Measurements from ENCODE around the gene RBFOX2. TPM values are rescaled to one million over a fixed set of nuclear protein-coding genes. Genes with fewer than 3 reads are reported as not detected.

RBFOX2 gene
- total RNA-seq, 1 experiment from 2014 or later: 144 TPM

GRCh38 chr22:35952576-35952975, 76.0 kb downstream of the RBFOX2 start:
- Histone ChIP-seq H3K36me3 (peaks cover 9% of the 10 kb centered on the region; the same call in 1 of the 2 replicates), H3K4me1 (replicated peaks) (peaks cover 12% of the 10 kb centered on the region), H3K4me3 (no peak overlapping the region), H3K27me3 (replicated peaks) (no peaks in the 10 kb centered on the region), H3K27ac (no peak overlapping the region), H3K9me3 (replicated peaks) (no peaks in the 10 kb centered on the region; the same call in 1 of the 2 replicates)
- no peak for DNase-seq (ENCODE audit: low read depth in 1 of 2, low spot score in 2 of 2)

GRCh38 chr22:35950262-35950661, 78.4 kb downstream of the RBFOX2 start:
- Histone ChIP-seq H3K4me3 (no peak overlapping the region), H3K27ac (no peak overlapping the region), H3K9me3 (replicated peaks) (no peaks in the 10 kb centered on the region; the same call in 1 of the 2 replicates), H3K36me3 (peaks cover 9% of the 10 kb centered on the region; the same call in 1 of the 2 replicates), H3K4me1 (replicated peaks) (peaks cover 12% of the 10 kb centered on the region), H3K27me3 (replicated peaks) (no peaks in the 10 kb centered on the region)
- no peak for DNase-seq (ENCODE audit: low read depth in 1 of 2, low spot score in 2 of 2)

GRCh38 chr22:35949243-35949642, 79.4 kb downstream of the RBFOX2 start:
- no peak for DNase-seq (ENCODE audit: low read depth in 1 of 2, low spot score in 2 of 2)
- no peaks in the 10 kb centered on the region; the same call in 1 of the 2 replicates for H3K9me3 ChIP-seq (replicated peaks)
- no peak overlapping the region for H3K4me3 ChIP-seq
- H3K4me1 ChIP-seq (replicated peaks): peaks cover 3% of the 10 kb centered on the region
- H3K27ac ChIP-seq: no peak overlapping the region
- H3K36me3 ChIP-seq: peaks cover 9% of the 10 kb centered on the region; the same call in 1 of the 2 replicates
- no peaks in the 10 kb centered on the region for H3K27me3 ChIP-seq (replicated peaks)

- DNase-seq (ENCODE audit: low read depth in 1 of 2, low spot score in 2 of 2): no peak
- H3K27ac ChIP-seq: no peak overlapping the region
Measured at GRCh38 chr22:35947794-35948425, 80.7 kb downstream of the RBFOX2 start.

GRCh38 chr22:35944458-35944857, 84.2 kb downstream of the RBFOX2 start:
- no peaks in the 10 kb centered on the region for H3K27me3 ChIP-seq (replicated peaks)
- H3K4me1 ChIP-seq (replicated peaks): peaks cover 5% of the 10 kb centered on the region
- H3K9me3 ChIP-seq (replicated peaks): no peaks in the 10 kb centered on the region; the same call in 1 of the 2 replicates
- H3K27ac ChIP-seq: no peak overlapping the region
- no peak overlapping the region for H3K4me3 ChIP-seq
- DNase-seq (ENCODE audit: low read depth in 1 of 2, low spot score in 2 of 2): no peak
- 0 out of 2 replicates have a peak, but pooled peaks cover 5% of the 10 kb centered on the region for H3K36me3 ChIP-seq

More at GRCh38 chr22:35947794-35948425, 80.7 kb downstream of the RBFOX2 start:
- Histone ChIP-seq H3K36me3 (peaks cover 9% of the 10 kb centered on the region; the same call in 1 of the 2 replicates), H3K27me3 (replicated peaks) (no peaks in the 10 kb centered on the region), H3K4me3 (no peak overlapping the region), H3K9me3 (replicated peaks) (no peaks in the 10 kb centered on the region; the same call in 1 of the 2 replicates), H3K4me1 (replicated peaks) (no peaks in the 10 kb centered on the region)

- Histone ChIP-seq H3K27me3 (replicated peaks) (no peaks in the 10 kb centered on the region), H3K27ac (no peak overlapping the region), H3K36me3 (0 out of 2 replicates have a peak, but pooled peaks cover 4% of the 10 kb centered on the region), H3K4me3 (no peak overlapping the region), H3K9me3 (replicated peaks) (no peaks in the 10 kb centered on the region), H3K4me1 (replicated peaks) (peaks cover 5% of the 10 kb centered on the region)
- DNase-seq (ENCODE audit: low read depth in 1 of 2, low spot score in 2 of 2): no peak
Measured at GRCh38 chr22:35940166-35940565, 88.5 kb downstream of the RBFOX2 start.

- H3K27ac ChIP-seq: no peak overlapping the region
Measured at GRCh38 chr22:35938226-35938625, 90.4 kb downstream of the RBFOX2 start.

GRCh38 chr22:35930933-35931332, 97.7 kb downstream of the RBFOX2 start:
- H3K4me3 ChIP-seq: no peak overlapping the region
- peak in 1 of 2 experiments; percentile 58 for DNase-seq (ENCODE audit: low read depth in 1 of 2, low spot score in 2 of 2)
- H3K27me3 ChIP-seq (replicated peaks): no peaks in the 10 kb centered on the region
- no peak overlapping the region for H3K27ac ChIP-seq
- H3K4me1 ChIP-seq (replicated peaks): no peaks in the 10 kb centered on the region
- 0 out of 2 replicates have a peak, but pooled peaks cover 4% of the 10 kb centered on the region for H3K36me3 ChIP-seq
- H3K9me3 ChIP-seq (replicated peaks): no peaks in the 10 kb centered on the region

More at GRCh38 chr22:35938226-35938625, 90.4 kb downstream of the RBFOX2 start:
- no peak for DNase-seq (ENCODE audit: low read depth in 1 of 2, low spot score in 2 of 2)
- H3K4me1 ChIP-seq (replicated peaks): peaks cover 5% of the 10 kb centered on the region
- no peaks in the 10 kb centered on the region for H3K27me3 ChIP-seq (replicated peaks)
- 0 out of 2 replicates have a peak, but pooled peaks cover 4% of the 10 kb centered on the region for H3K36me3 ChIP-seq
- H3K4me3 ChIP-seq: no peak overlapping the region
- H3K9me3 ChIP-seq (replicated peaks): no peaks in the 10 kb centered on the region

GRCh38 chr22:35928285-35928798, 100.3 kb downstream of the RBFOX2 start:
- Histone ChIP-seq H3K27ac (no peak overlapping the region), H3K4me3 (no peak overlapping the region), H3K36me3 (0 out of 2 replicates have a peak, but pooled peaks cover 4% of the 10 kb centered on the region), H3K27me3 (replicated peaks) (no peaks in the 10 kb centered on the region), H3K9me3 (replicated peaks) (no peaks in the 10 kb centered on the region), H3K4me1 (replicated peaks) (no peaks in the 10 kb centered on the region)
- no peak for DNase-seq (ENCODE audit: low read depth in 1 of 2, low spot score in 2 of 2)

GRCh38 chr22:35923026-35923425, 105.6 kb downstream of the RBFOX2 start:
- Histone ChIP-seq H3K27ac (no peak overlapping the region), H3K9me3 (replicated peaks) (no peaks in the 10 kb centered on the region), H3K27me3 (replicated peaks) (no peaks in the 10 kb centered on the region), H3K36me3 (no peaks in the 10 kb centered on the region), H3K4me3 (no peak overlapping the region), H3K4me1 (replicated peaks) (peaks cover 15% of the 10 kb centered on the region)
- no peak for DNase-seq (ENCODE audit: low read depth in 1 of 2, low spot score in 2 of 2)

GRCh38 chr22:35921777-35922176, 106.8 kb downstream of the RBFOX2 start:
- no peaks in the 10 kb centered on the region for H3K27me3 ChIP-seq (replicated peaks)
- peaks cover 15% of the 10 kb centered on the region for H3K4me1 ChIP-seq (replicated peaks)
- H3K9me3 ChIP-seq (replicated peaks): no peaks in the 10 kb centered on the region
- no peak overlapping the region for H3K4me3 ChIP-seq
- no peaks in the 10 kb centered on the region for H3K36me3 ChIP-seq
- peak overlapping the region; percentile 54 for H3K27ac ChIP-seq
- DNase-seq (ENCODE audit: low read depth in 1 of 2, low spot score in 2 of 2): peak; percentile 83 to 84

- no peak for DNase-seq (ENCODE audit: low read depth in 1 of 2, low spot score in 2 of 2)
- Histone ChIP-seq H3K27ac (no peak overlapping the region), H3K36me3 (no peaks in the 10 kb centered on the region), H3K27me3 (replicated peaks) (no peaks in the 10 kb centered on the region), H3K4me3 (no peak overlapping the region), H3K4me1 (replicated peaks) (peaks cover 18% of the 10 kb centered on the region), H3K9me3 (replicated peaks) (no peaks in the 10 kb centered on the region)
Measured at GRCh38 chr22:35921044-35921443, 107.6 kb downstream of the RBFOX2 start.

GRCh38 chr22:35919002-35919542, 109.6 kb downstream of the RBFOX2 start:
- Histone ChIP-seq H3K27ac (no peak overlapping the region), H3K27me3 (replicated peaks) (no peaks in the 10 kb centered on the region), H3K4me3 (no peak overlapping the region), H3K9me3 (replicated peaks) (no peaks in the 10 kb centered on the region), H3K36me3 (no peaks in the 10 kb centered on the region), H3K4me1 (replicated peaks) (peaks cover 35% of the 10 kb centered on the region)
- DNase-seq (ENCODE audit: low read depth in 1 of 2, low spot score in 2 of 2): no peak

- peaks cover 40% of the 10 kb centered on the region for H3K4me1 ChIP-seq (replicated peaks)
- H3K27ac ChIP-seq: no peak overlapping the region
- no peak overlapping the region for H3K4me3 ChIP-seq
- no peak for DNase-seq (ENCODE audit: low read depth in 1 of 2, low spot score in 2 of 2)
- H3K36me3 ChIP-seq: no peaks in the 10 kb centered on the region
- no peaks in the 10 kb centered on the region for H3K27me3 ChIP-seq (replicated peaks)
- no peaks in the 10 kb centered on the region for H3K9me3 ChIP-seq (replicated peaks)
Measured at GRCh38 chr22:35918456-35918855, 110.2 kb downstream of the RBFOX2 start.
